Skin of body (tissue), 3 donors: Measurements from ENCODE around the gene ADAM11. TPM values are rescaled to one million over a fixed set of nuclear protein-coding genes. Genes with fewer than 3 reads are reported as not detected.

Experiments used
- DNase-seq: peaks from one replicate; lab custom pipeline; 2025; lab: John Stamatoyannopoulos, UW
- small RNA-seq: library from RNA; depleted of rRNA; stranded (forward); fragments of <200 nt; gene quantifications from one replicate; pipeline ENCODE3, GENCODE V24; 2014; ENCODE audit warnings: low replicate concordance
- total RNA-seq: library from RNA; depleted of rRNA; stranded (reverse); fragments of >200 nt; gene quantifications from one replicate; pipeline ENCODE4 v1.2.3, GENCODE V29; 2014

The ADAM11 gene
- total RNA-seq, 1 donor from 2014 or later, result 0.89 TPM

GRCh38 chr17:44829523-44830358 is 71.0 kb downstream of the ADAM11 start, which contains the start of gene GJC1:
TSS of gene GJC1 (minus strand) at chr17:44830287. CDS start at chr17:44805817, 24,470 bp downstream.
- DNase-seq, result no peak

DNA sequence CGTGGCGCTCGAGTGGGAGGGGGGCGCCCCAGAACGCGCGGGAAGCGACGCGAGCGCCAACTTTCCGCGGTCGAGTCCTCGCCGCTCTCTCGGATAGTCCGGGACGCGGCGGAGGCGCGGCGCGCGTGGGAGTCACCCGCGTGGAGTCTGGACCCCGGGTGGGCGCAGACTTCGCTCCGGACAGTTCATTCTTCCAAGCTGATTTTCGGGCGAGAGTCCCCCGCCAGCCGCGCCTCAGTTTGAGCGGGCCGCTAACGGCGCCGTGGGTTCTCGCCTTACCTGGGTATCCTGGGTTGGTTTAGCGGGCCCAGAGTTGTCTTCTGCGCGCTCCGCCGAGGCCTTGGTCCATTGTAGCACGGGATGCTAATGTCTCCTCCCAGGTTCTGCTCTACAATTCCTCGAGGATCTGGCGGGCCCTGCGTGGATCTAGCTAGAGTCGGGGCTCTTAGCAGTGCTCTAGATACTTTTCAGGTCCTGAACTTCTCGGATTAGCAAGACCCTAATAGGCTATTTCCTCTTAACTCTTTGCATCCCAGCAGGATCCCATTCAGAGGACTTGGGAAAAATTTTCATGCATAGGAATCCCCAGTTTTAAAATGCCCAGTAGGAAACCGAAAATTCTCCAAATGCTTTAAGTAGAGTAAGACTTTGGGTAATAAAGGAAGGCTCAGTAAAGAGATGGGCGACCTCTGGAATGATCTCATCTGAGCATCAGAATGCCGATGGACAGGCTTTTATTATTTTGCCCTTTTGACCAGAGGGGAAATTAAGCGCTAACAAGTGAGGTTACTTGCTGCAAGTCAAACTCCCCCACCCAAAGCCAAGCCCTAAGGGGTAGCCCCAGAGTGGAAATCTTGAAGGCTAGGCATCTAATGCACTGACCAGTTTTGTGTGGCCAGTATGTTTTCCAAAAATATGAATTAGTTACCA is 71.8 kb downstream of the ADAM11 start:
- no peak for DNase-seq

DNA sequence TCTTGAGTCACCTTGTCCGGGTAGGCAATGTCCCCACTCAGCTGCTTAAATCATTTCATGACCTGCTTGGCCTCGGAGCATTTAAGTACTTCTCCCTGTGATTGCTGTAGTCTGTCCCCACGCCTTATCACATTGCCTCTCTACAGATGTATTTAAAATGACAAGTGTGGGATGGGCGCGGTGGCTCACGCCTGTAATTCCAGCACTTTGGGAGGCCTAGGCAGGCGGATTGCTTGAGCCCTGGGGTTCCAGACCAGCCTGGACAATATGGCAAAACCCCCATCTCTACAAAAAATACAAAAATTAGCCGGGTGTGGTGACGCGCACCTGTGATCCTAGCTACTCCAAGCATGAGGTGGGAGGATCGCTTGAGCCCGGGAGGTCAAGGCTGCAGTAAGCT is 72.6 kb downstream of the ADAM11 start:
- DNase-seq, result no peak

Small RNA genes lying within 50 kb of the gene (small RNA-seq; reads per million reads assigned to genes)
- not detected for gene RN7SL819P

Other genes starting within 250 kb of the ADAM11 start
- 5.7 TPM for gene FZD2, start 201.5 kb upstream of the ADAM11 start, total RNA-seq
- gene MEIOC, start 102.5 kb upstream of the ADAM11 start, total RNA-seq, result 0.10 TPM
- 20.3 TPM for gene CCDC43, start 69.2 kb upstream of the ADAM11 start, total RNA-seq
- 3.9 TPM for gene DBF4B, start 50.3 kb upstream of the ADAM11 start, total RNA-seq
- 19.9 TPM for gene GJC1, start 71.3 kb downstream of the ADAM11 start, total RNA-seq
- 1.2 TPM for gene HIGD1B, start 88.9 kb downstream of the ADAM11 start, total RNA-seq
- 68.9 TPM for gene EFTUD2, start 140.5 kb downstream of the ADAM11 start, total RNA-seq
- 0.69 TPM for gene GFAP, start 156.5 kb downstream of the ADAM11 start, total RNA-seq
- gene KIF18B, start 188.8 kb downstream of the ADAM11 start, total RNA-seq, result 2.8 TPM
- 0.20 TPM for gene C1QL1, start 209.3 kb downstream of the ADAM11 start, total RNA-seq